Hepatocyte (in vitro differentiated cells): ENCODE results near the gene INTS11. TPM values are rescaled to one million over a fixed set of nuclear protein-coding genes. Genes with fewer than 3 reads are reported as not detected.

Experiments
- DNase-seq: peaks from one replicate; pipeline ENCODE4 v3.0.0-alpha.2; 2016; ENCODE audit warnings: low spot score
- H2AFZ ChIP-seq: fragments of 200-600 bp; sonication (generic); 2 replicates; pipeline ENCODE4 v1.6.0; 2016; ENCODE audit warnings: antibody characterized with exemption, mild to moderate bottlenecking
- H3K27ac ChIP-seq: fragments of 200-600 bp; sonication (generic); 2 replicates; pipeline ENCODE4 v1.5.1; 2016; ENCODE audit warnings: mild to moderate bottlenecking
- H3K27me3 ChIP-seq: fragments of 200-600 bp; sonication (generic); 2 replicates; pipeline ENCODE4 v1.6.1; 2016
- H3K36me3 ChIP-seq: fragments of 200-600 bp; sonication (generic); replicated peaks from 2 replicates; pipeline ENCODE4 v1.5.1; 2016; ENCODE audit warnings: low read depth; ENCODE audit not compliant: insufficient read depth
- H3K4me1 ChIP-seq: fragments of 200-600 bp; sonication (generic); 2 replicates; pipeline ENCODE4 v1.5.1; 2016; ENCODE audit warnings: mild to moderate bottlenecking, moderate library complexity; ENCODE audit not compliant: insufficient read depth
- H3K4me2 ChIP-seq: fragments of 200-600 bp; sonication (generic); 2 replicates; pipeline ENCODE4 v1.6.0; 2016
- H3K4me3 ChIP-seq: fragments of 200-600 bp; sonication (generic); 2 replicates; pipeline ENCODE4 v1.5.1; 2016; ENCODE audit warnings: mild to moderate bottlenecking
- H3K79me2 ChIP-seq: fragments of 200-600 bp; sonication (generic); 2 replicates; pipeline ENCODE4 v1.6.0; 2017; ENCODE audit warnings: mild to moderate bottlenecking
- H3K9me2 ChIP-seq: fragments of 200-600 bp; sonication (generic); replicated peaks from 2 replicates; pipeline ENCODE4 v1.6.0; 2017; ENCODE audit warnings: mild to moderate bottlenecking; ENCODE audit not compliant: insufficient read depth
- H3K9me3 ChIP-seq: fragments of 200-600 bp; sonication (generic); 2 replicates; pipeline ENCODE4 v1.5.1; 2016; ENCODE audit warnings: low read depth, mild to moderate bottlenecking
- H4K20me1 ChIP-seq: fragments of 200-600 bp; sonication (generic); 2 replicates; pipeline ENCODE4 v1.6.0; 2016; ENCODE audit warnings: mild to moderate bottlenecking; ENCODE audit not compliant: insufficient read depth, poor library complexity, severe bottlenecking
- CTCF ChIP-seq: fragments of 200-600 bp; sonication (generic); IDR thresholded peaks from 2 replicates; pipeline ENCODE4 v1.5.1; 2016; ENCODE audit warnings: antibody characterized with exemption, mild to moderate bottlenecking; ENCODE audit not compliant: poor library complexity
- EZH2 ChIP-seq: fragments of 200-600 bp; sonication (generic); IDR thresholded peaks from 2 replicates; pipeline ENCODE4 v1.6.1; 2016; ENCODE audit warnings: antibody characterized with exemption, mild to moderate bottlenecking, borderline replicate concordance
- EZH2phosphoT487 ChIP-seq: fragments of 200-600 bp; sonication (generic); IDR thresholded peaks from one replicate; pipeline ENCODE4 v1.6.1; 2018; ENCODE audit warnings: antibody characterized with exemption, mild to moderate bottlenecking, low read depth, moderate library complexity; ENCODE audit not compliant: unreplicated experiment, severe bottlenecking
- WGBS: methylation state at CpG from one replicate; pipeline ENCODE4 v1.1.6; 2016; ENCODE audit warnings: low lambda C conversion rate; ENCODE audit errors: missing lambda C conversion rate; 5-methylcytosine and 5-hydroxymethylcytosine counted together
- polyA plus RNA-seq: library from polyadenylated mRNA; unstranded; fragments of >200 nt; fragmentation: Nextera tagmentation; extraction: Ambion mirVana; gene quantifications from 2 replicates; pipeline ENCODE4 v1.2.1, GENCODE V29; 2016
- total RNA-seq: library from RNA; depleted of rRNA; stranded (reverse); fragments of >200 nt; gene quantifications from 2 replicates; pipeline ENCODE4 v1.2.3, GENCODE V29; 2014

Gene INTS11
- total and polyA plus RNA-seq, 2 experiments from 2014 or later = 80.4 to 80.6 TPM

- H2AFZ ChIP-seq = no peak overlapping the region
- peaks cover 41% of the 10 kb centered on the region for H3K79me2 ChIP-seq
- no peaks in the 10 kb centered on the region for H3K36me3 ChIP-seq
- peak overlapping the region; percentile 90 for H3K4me2 ChIP-seq
- H3K4me3 ChIP-seq = no peak overlapping the region
- no peaks in the 10 kb centered on the region for H3K9me2 ChIP-seq
- H4K20me1 ChIP-seq = peaks cover 16% of the 10 kb centered on the region
- TF ChIP-seq EZH2 (no peak), EZH2phosphoT487 (no peak), CTCF (no peak)
- peak overlapping the region; percentile 97 for H3K27ac ChIP-seq
- no peaks in the 10 kb centered on the region for H3K9me3 ChIP-seq
- no peaks in the 10 kb centered on the region for H3K27me3 ChIP-seq
- H3K4me1 ChIP-seq = peaks cover 55% of the 10 kb centered on the region
- no peak for DNase-seq
- WGBS = no CpG with 5 or more reads among the region's 8 CpGs
Observed at GRCh38 chr1:1356166-1356795, 31.8 kb upstream of the INTS11 start.

DNA sequence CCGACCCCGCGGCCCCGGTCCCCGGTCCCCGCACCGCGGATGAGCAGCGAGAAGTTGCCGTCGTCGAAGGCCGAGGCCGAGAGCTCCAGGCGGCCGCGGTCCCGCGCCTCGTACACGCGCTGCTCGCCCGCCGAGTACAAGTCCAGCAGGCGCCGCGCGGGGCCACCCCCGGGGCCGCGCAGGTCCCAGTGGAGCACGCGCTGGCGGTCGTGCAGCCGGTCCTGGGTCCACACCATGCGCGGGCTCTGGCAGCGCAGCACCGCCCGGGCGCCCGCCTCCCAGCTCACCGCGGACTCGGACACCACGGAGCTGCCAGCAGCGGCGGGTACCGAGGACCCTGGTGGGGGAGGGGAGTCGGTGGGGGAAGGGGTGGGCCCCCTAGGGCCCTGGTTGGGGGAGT, 31.0 kb upstream of the INTS11 start:
- Histone ChIP-seq H3K4me2 (peak overlapping the region; percentile 90), H3K27ac (no peak overlapping the region), H3K9me2 (no peaks in the 10 kb centered on the region), H2AFZ (no peak overlapping the region), H3K4me3 (peak overlapping the region; percentile 45), H3K4me1 (peaks cover 48% of the 10 kb centered on the region), H3K27me3 (no peaks in the 10 kb centered on the region), H4K20me1 (peaks cover 16% of the 10 kb centered on the region), H3K79me2 (peaks cover 41% of the 10 kb centered on the region), H3K9me3 (no peaks in the 10 kb centered on the region), H3K36me3 (no peaks in the 10 kb centered on the region)
- DNase-seq = peak; percentile 71
- 29% methylated on average over 41 of the region's 52 CpGs for WGBS
- TF ChIP-seq EZH2 (no peak), EZH2phosphoT487 (no peak), CTCF (no peak)

GRCh38 chr1:1354271-1355247, 30.1 kb upstream of the INTS11 start:
- peaks cover 16% of the 10 kb centered on the region for H4K20me1 ChIP-seq
- no peaks in the 10 kb centered on the region for H3K9me2 ChIP-seq
- peak overlapping the region; percentile 90 for H3K4me2 ChIP-seq
- no peaks in the 10 kb centered on the region for H3K9me3 ChIP-seq
- 66% methylated on average over 83 of the region's 116 CpGs for WGBS
- no peaks in the 10 kb centered on the region for H3K27me3 ChIP-seq
- no peak overlapping the region for H3K27ac ChIP-seq
- no peak for TF ChIP-seq EZH2
- TF ChIP-seq CTCF = no peak
- no peak for TF ChIP-seq EZH2phosphoT487
- DNase-seq = no peak
- H3K4me1 ChIP-seq = peaks cover 39% of the 10 kb centered on the region
- H3K79me2 ChIP-seq = peaks cover 41% of the 10 kb centered on the region
- no peak overlapping the region for H3K4me3 ChIP-seq
- H3K36me3 ChIP-seq = no peaks in the 10 kb centered on the region
- H2AFZ ChIP-seq = no peak overlapping the region
